OCI-LY1 (cell line): Measurements from ENCODE around the gene HYAL2.

Experiments used
- CTCF ChIP-seq: fragments of 200-600 bp; sonication (generic), shearing (Covaris generic); IDR thresholded peaks from 2 replicates; pipeline ENCODE4 v1.5.1; 2017; ENCODE audit warnings: mild to moderate bottlenecking, antibody characterized with exemption, low read length, moderate library complexity, mixed read lengths
- EZH2 ChIP-seq: fragments of 200-600 bp; sonication (generic), shearing (Covaris generic); IDR thresholded peaks from 2 replicates; pipeline ENCODE4 v1.8.0; 2017; ENCODE audit warnings: borderline replicate concordance, mixed run types, mild to moderate bottlenecking, antibody characterized with exemption, low read length, moderate library complexity, mixed read lengths

GRCh38 chr3:50365842-50366220 is 43.3 kb upstream of the HYAL2 start:
- TF ChIP-seq CTCF = no peak
- TF ChIP-seq EZH2 = no peak
